GM12891 (cell line): Measurements from ENCODE around the gene PRKCE.

ENCODE experiments used
- POLR2A ChIP-seq: IDR thresholded peaks from 2 replicates; pipeline ENCODE4 v1.6.1; 2011; ENCODE audit warnings: low read depth, low read length, control low read depth
- POLR2AphosphoS5 ChIP-seq: IDR thresholded peaks from 2 replicates; pipeline ENCODE4 v1.6.1; 2011; ENCODE audit warnings: low read depth, low read length, control low read depth
- POU2F2 ChIP-seq: IDR thresholded peaks from 2 replicates; pipeline ENCODE4 v1.6.1; 2011; ENCODE audit warnings: low read depth, mild to moderate bottlenecking, control low read depth, low read length, moderate library complexity
- TAF1 ChIP-seq: IDR thresholded peaks from 2 replicates; pipeline ENCODE4 v1.6.1; 2011; ENCODE audit warnings: low read depth, low read length, control low read depth

- TF ChIP-seq POLR2AphosphoS5 (no peak), POLR2A (no peak), TAF1 (no peak), POU2F2 (no peak)
Measured at GRCh38 chr2:46029332-46029811, 377.9 kb downstream of the PRKCE start.
